GM12878 (cell line): ENCODE measurements around the gene CDH16. TPM values are rescaled to one million over a fixed set of nuclear protein-coding genes. Genes with fewer than 3 reads are reported as not detected.

ENCODE experiments used
- ATAC-seq: fragments of 200-7000 bp; cut with Tn5 transposase; 3 replicates; pipeline ENCODE4 v1.9.1; 2020; ENCODE audit warnings: mild to moderate bottlenecking, moderate library complexity
- BruUV-seq: library from RNA; stranded (reverse); fragments of 400-500 nt; replicated peaks from 2 replicates; lab custom pipeline; 2021; lab: Mats Ljungman, UMichigan
- CTCF ChIA-PET: fragments of 300-600 bp; sonication (Branson Sonifier 250); formaldehyde crosslinking; extraction: SDS; loops from one replicate; lab custom pipeline; 2021; ENCODE audit warnings: inconsistent platforms; lab: Yijun Ruan, JAX
- POLR2A ChIA-PET: fragments of 350-600 bp; formaldehyde crosslinking; extraction: SDS; loops from one replicate; lab custom pipeline; 2021; ENCODE audit warnings: inconsistent platforms; lab: Charles Lee
- RAD21 ChIA-PET: fragments of 300-600 bp; sonication (Branson Sonifier 250); formaldehyde crosslinking; loops from one replicate; lab custom pipeline; 2023; ENCODE audit warnings: antibody characterized with exemption; ENCODE audit not compliant: unreplicated experiment; lab: Charles Lee
- SMC1A ChIA-PET: fragments of 300-600 bp; sonication (Branson Sonifier 250); formaldehyde crosslinking; loops from one replicate; lab custom pipeline; 2023; ENCODE audit not compliant: unreplicated experiment, uncharacterized antibody; lab: Charles Lee
- DNase-seq: peaks from one replicate; pipeline ENCODE4 v3.0.0-alpha.2; 2011; ENCODE audit warnings: low read depth, low spot score
- FAIRE-seq: peaks from 3 replicates; lab custom pipeline; 2011; peaks lifted over from hg19 to GRCh38; lab: Jason Lieb, UNC
- H2AFZ ChIP-seq: 2 replicates; pipeline ENCODE4 v1.6.0; 2011; ENCODE audit warnings: low read depth, low read length, control low read depth; ENCODE audit not compliant: control insufficient read depth
- H3K27ac ChIP-seq: 2 replicates; pipeline ENCODE4 v1.5.1; 2011; ENCODE audit warnings: control low read depth; ENCODE audit not compliant: control insufficient read depth, insufficient read depth
- H3K27me3 ChIP-seq, 2 experiments: replicated peaks in 1 of 2; 2 replicates each; pipeline versions ENCODE4 v1.6.0 to v1.6.1; 2011; ENCODE audit warnings: low read length in 1 of 2; ENCODE audit not compliant: control insufficient read depth in 2 of 2, insufficient read depth in 2 of 2
- H3K36me3 ChIP-seq, 2 experiments: 2 replicates each; pipeline ENCODE4 v1.5.1; 2011; ENCODE audit warnings: low read length in 1 of 2; ENCODE audit not compliant: control insufficient read depth in 2 of 2, insufficient read depth in 2 of 2
- H3K4me1 ChIP-seq: 2 replicates; pipeline ENCODE4 v1.6.1; 2011; ENCODE audit warnings: mild to moderate bottlenecking, low read length, moderate library complexity, mixed read lengths; ENCODE audit not compliant: control insufficient read depth, insufficient read depth
- H3K4me2 ChIP-seq: 2 replicates; pipeline ENCODE4 v1.6.0; 2011; ENCODE audit warnings: control low read depth; ENCODE audit not compliant: control insufficient read depth, insufficient read depth
- H3K4me3 ChIP-seq: fragments of 200-600 bp; sonication (generic); 2 replicates; pipeline ENCODE4 v1.5.1; 2016
- H3K79me2 ChIP-seq: 2 replicates; pipeline ENCODE4 v1.6.0; 2011; ENCODE audit warnings: low read length; ENCODE audit not compliant: control insufficient read depth, insufficient read depth
- H3K9ac ChIP-seq: 2 replicates; pipeline ENCODE4 v1.8.0; 2011; ENCODE audit warnings: low read length, control low read depth, mixed read lengths; ENCODE audit not compliant: control insufficient read depth, insufficient read depth
- H3K9me3 ChIP-seq: replicated peaks from 3 replicates; pipeline ENCODE4 v1.5.1; 2011; ENCODE audit warnings: mild to moderate bottlenecking, low read length; ENCODE audit not compliant: control insufficient read depth, insufficient read depth
- H4K20me1 ChIP-seq: 2 replicates; pipeline ENCODE4 v1.6.0; 2011; ENCODE audit not compliant: control insufficient read depth, insufficient read depth
- BCL11A ChIP-seq: IDR thresholded peaks from 2 replicates; pipeline ENCODE4 v1.6.1; 2011; ENCODE audit warnings: low read depth, low read length
- HDGF ChIP-seq: fragments of 450-650 bp; IDR thresholded peaks from 2 replicates; pipeline ENCODE4 v1.6.1; 2016; ENCODE audit warnings: antibody characterized with exemption
- IRF3 ChIP-seq: fragments of 450-650 bp; IDR thresholded peaks from 2 replicates; pipeline ENCODE4 v1.6.1; 2014; ENCODE audit warnings: mild to moderate bottlenecking
- MTA3 ChIP-seq: IDR thresholded peaks from 2 replicates; pipeline ENCODE4 v1.6.1; 2012; ENCODE audit warnings: low read length, inconsistent platforms, borderline replicate concordance
- NFYB ChIP-seq: IDR thresholded peaks from 2 replicates; pipeline ENCODE4 v1.6.1; 2011; ENCODE audit warnings: low read depth, mild to moderate bottlenecking, low read length, improper control_type of control experiment, moderate library complexity; ENCODE audit not compliant: insufficient read depth
- NR2F1 ChIP-seq: fragments of 450-650 bp; conservative IDR thresholded peaks from 2 replicates; pipeline ENCODE4 v1.6.1; 2017; ENCODE audit warnings: mild to moderate bottlenecking
- PBX3 ChIP-seq: IDR thresholded peaks from 2 replicates; pipeline ENCODE4 v1.6.1; 2011; ENCODE audit warnings: mild to moderate bottlenecking, low read depth, low read length, moderate library complexity; ENCODE audit not compliant: insufficient replicate concordance
- RFX5 ChIP-seq: IDR thresholded peaks from 2 replicates; pipeline ENCODE4 v1.6.1; 2011; ENCODE audit warnings: low read depth, low read length, improper control_type of control experiment
- RUNX3 ChIP-seq: IDR thresholded peaks from 2 replicates; pipeline ENCODE4 v1.6.1; 2012; ENCODE audit warnings: low read length, inconsistent platforms
- TARDBP ChIP-seq: IDR thresholded peaks from 2 replicates; pipeline ENCODE4 v1.6.1; 2016; ENCODE audit warnings: borderline replicate concordance
- TCF12 ChIP-seq: IDR thresholded peaks from 2 replicates; pipeline ENCODE4 v1.6.1; 2011; ENCODE audit warnings: low read depth, mild to moderate bottlenecking, low read length
- ZBTB11 ChIP-seq: fragments of 450-650 bp; formaldehyde crosslinking; IDR thresholded peaks from 2 replicates; pipeline ENCODE4 v1.5.0; 2022; ENCODE audit warnings: mild to moderate bottlenecking, missing genetic modification characterization
- ZNF592 ChIP-seq: fragments of 450-650 bp; IDR thresholded peaks from 2 replicates; pipeline ENCODE4 v1.6.1; 2017; ENCODE audit warnings: mild to moderate bottlenecking, moderate library complexity
- ZSCAN29 ChIP-seq: fragments of 450-650 bp; IDR thresholded peaks from 2 replicates; pipeline ENCODE4 v1.6.1; 2017; ENCODE audit warnings: mild to moderate bottlenecking, moderate library complexity
- WGBS: methylation state at CpG from one replicate; pipeline ENCODE4 v1.1.6; 2016; ENCODE audit warnings: low lambda C conversion rate; ENCODE audit not compliant: insufficient replicate concordance, insufficient coverage; ENCODE audit errors: missing lambda C conversion rate; 5-methylcytosine and 5-hydroxymethylcytosine counted together
- in situ Hi-C: fragments of 300-500 bp; cut with MboI; formaldehyde crosslinking; loops from 9 replicates; pipeline ENCODE4 v1.14.3; 2018; ENCODE audit warnings: mixed read lengths
- intact Hi-C: fragments of 100-400 bp; cut with micrococcal nuclease; formaldehyde crosslinking; loops from one replicate; pipeline ENCODE4 v1.14.2; 2022; ENCODE audit not compliant: unreplicated experiment
- polyA plus RNA-seq, 11 experiments: library from polyadenylated mRNA; depleted of rRNA in 4 of 11; unstranded in 6 of 11; stranded (reverse) in 5 of 11; fragments of >200 nt; fragmentation: Nextera tagmentation in 4 of 11; fragmentation: Illumina TruSeq in 1 of 11; extraction: Ambion mirVana in 4 of 11; extraction: Trizol in 1 of 11; gene quantifications; 1 replicate in 1 of 11; 2 replicates in 10 of 11; pipeline versions ENCODE4 v1.2.1 to v1.2.3, GENCODE V29; 2011 to 2016; ENCODE audit warnings: inconsistent platforms in 2 of 11, missing spikeins in 2 of 11, low read depth in 1 of 11
- total RNA-seq, 4 experiments: library from RNA; depleted of rRNA in 3 of 4; stranded (reverse); fragments of >200 nt in 3 of 4; fragmentation: Illumina TruSeq in 1 of 4; extraction: Trizol in 1 of 4; gene quantifications; 2 replicates each; pipeline versions ENCODE4 v1.2.1 to v1.2.3, GENCODE V29; 2013 to 2021

The CDH16 gene
- total and polyA plus RNA-seq, 10 of the 15 experiments (the other 5 are each of a cell fraction or from before 2014, with no cell fraction given) = 0.05 TPM; not detected in 9

- TF ChIP-seq IRF3 (no peak), ZBTB11 (no peak)
Measured at GRCh38 chr16:66939366-66939765, 20.7 kb upstream of the CDH16 start (continued).

GRCh38 chr16:66937725-66938337 is 19.1 kb upstream of the CDH16 start:
- ChIA-PET POLR2A (no interaction called here), RAD21 (no interaction called here), SMC1A (no interaction called here), CTCF (interaction anchor here (2.1 kb wide), 1 partner anchor 43 kb away, joined by 6 read pairs; no protein-coding TSS in a partner anchor)
- no peak for TF ChIP-seq RFX5
- TF ChIP-seq ZNF592 = no peak
- no peak for TF ChIP-seq NR2F1
- no peak for TF ChIP-seq BCL11A
- TF ChIP-seq TCF12 = no peak
- no peak for TF ChIP-seq NFYB
- TF ChIP-seq HDGF = no peak
- no peak for TF ChIP-seq RUNX3
- TF ChIP-seq MTA3 = no peak
- TF ChIP-seq TARDBP = no peak
- no peak for TF ChIP-seq ZSCAN29
- no peak for TF ChIP-seq PBX3
- no peak for FAIRE-seq
- H4K20me1 ChIP-seq = no peaks in the 10 kb centered on the region
- H3K79me2 ChIP-seq = peaks cover 30% of the 10 kb centered on the region
- peaks cover 7% of the 10 kb centered on the region for H3K4me1 ChIP-seq
- no peak overlapping the region for H3K27ac ChIP-seq
- H3K27me3 ChIP-seq = no peaks in the 10 kb centered on the region
- DNase-seq = no peak
- no TSS peak for BruUV-seq
- ATAC-seq = no peak
- no peak overlapping the region for H3K4me2 ChIP-seq
- no peak overlapping the region for H2AFZ ChIP-seq
- in situ Hi-C loops = loop anchor here (10.0 kb wide), 1 partner anchor 57 kb away; no protein-coding TSS in a partner anchor
- intact Hi-C loops = no loop called here
- H3K9ac ChIP-seq = no peak overlapping the region
- 98% methylated on average over 10 of the region's 10 CpGs for WGBS
- no peak overlapping the region for H3K4me3 ChIP-seq
- peaks cover 2 to 3% of the 10 kb centered on the region in 2 experiments for H3K36me3 ChIP-seq
- H3K9me3 ChIP-seq = no peaks in the 10 kb centered on the region
